SU-DHL-6 (cell line): ENCODE measurements around the gene QPRT.

ENCODE experiments used
- EZH2phosphoT487 ChIP-seq: fragments of 200-600 bp; sonication (generic), shearing (Covaris generic); conservative IDR thresholded peaks from 2 replicates; pipeline ENCODE4 v1.6.1; 2018; ENCODE audit warnings: mild to moderate bottlenecking, antibody characterized with exemption, low read length, moderate library complexity, mixed read lengths
- TF ChIP-seq, protein P1 (sequence below): fragments of 200-600 bp; sonication (generic); IDR thresholded peaks from one replicate; pipeline ENCODE4 v1.5.1; 2017; ENCODE audit warnings: antibody characterized with exemption, mild to moderate bottlenecking, low read length, moderate library complexity; ENCODE audit not compliant: insufficient read depth, poor library complexity, severe bottlenecking

DNA sequence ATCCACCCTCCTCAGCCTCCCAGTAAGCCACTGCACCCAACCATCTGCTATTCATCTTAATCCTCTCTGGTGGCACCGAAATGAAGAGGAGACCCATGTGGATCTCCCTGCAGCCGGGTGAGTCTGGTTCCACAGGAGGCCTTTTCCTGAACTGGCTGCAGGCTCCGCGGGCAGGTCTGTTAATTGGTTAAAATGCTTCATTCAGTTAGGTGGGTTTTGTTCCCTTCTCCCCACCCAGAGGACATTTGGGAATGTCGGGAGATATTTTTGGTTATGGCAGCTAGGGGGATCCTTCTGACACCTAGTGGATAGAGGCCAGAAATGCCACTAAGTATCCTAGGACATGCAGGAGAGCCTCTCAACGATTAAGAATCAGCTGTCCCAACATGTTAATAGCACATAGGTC lies 50.1 kb downstream of the QPRT start:
- TF ChIP-seq, protein P1, sequence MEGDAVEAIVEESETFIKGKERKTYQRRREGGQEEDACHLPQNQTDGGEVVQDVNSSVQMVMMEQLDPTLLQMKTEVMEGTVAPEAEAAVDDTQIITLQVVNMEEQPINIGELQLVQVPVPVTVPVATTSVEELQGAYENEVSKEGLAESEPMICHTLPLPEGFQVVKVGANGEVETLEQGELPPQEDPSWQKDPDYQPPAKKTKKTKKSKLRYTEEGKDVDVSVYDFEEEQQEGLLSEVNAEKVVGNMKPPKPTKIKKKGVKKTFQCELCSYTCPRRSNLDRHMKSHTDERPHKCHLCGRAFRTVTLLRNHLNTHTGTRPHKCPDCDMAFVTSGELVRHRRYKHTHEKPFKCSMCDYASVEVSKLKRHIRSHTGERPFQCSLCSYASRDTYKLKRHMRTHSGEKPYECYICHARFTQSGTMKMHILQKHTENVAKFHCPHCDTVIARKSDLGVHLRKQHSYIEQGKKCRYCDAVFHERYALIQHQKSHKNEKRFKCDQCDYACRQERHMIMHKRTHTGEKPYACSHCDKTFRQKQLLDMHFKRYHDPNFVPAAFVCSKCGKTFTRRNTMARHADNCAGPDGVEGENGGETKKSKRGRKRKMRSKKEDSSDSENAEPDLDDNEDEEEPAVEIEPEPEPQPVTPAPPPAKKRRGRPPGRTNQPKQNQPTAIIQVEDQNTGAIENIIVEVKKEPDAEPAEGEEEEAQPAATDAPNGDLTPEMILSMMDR = peak; percentile 31
- TF ChIP-seq EZH2phosphoT487 = no peak
